Stimulated activated CD4-positive, alpha-beta T cell treated with anti-CD3 and anti-CD28 coated beads, Interleukin-12 subunit alpha, Interleukin-12 subunit beta, amount 100 ng/mL, for 24 hours (primary cell): ENCODE results near the gene SMCHD1.
"Not testable (repeated sequence)": the region's sequence is repeated elsewhere in the genome, so short reads cannot be mapped to it uniquely, and the experiment has no call there.

Experiments
- DNase-seq, 2 experiments: peaks; one replicate each; pipeline ENCODE4 v3.0.0-alpha.2; 2020; ENCODE audit warnings: low read depth in 2 of 2

Gene SMCHD1

DNA sequence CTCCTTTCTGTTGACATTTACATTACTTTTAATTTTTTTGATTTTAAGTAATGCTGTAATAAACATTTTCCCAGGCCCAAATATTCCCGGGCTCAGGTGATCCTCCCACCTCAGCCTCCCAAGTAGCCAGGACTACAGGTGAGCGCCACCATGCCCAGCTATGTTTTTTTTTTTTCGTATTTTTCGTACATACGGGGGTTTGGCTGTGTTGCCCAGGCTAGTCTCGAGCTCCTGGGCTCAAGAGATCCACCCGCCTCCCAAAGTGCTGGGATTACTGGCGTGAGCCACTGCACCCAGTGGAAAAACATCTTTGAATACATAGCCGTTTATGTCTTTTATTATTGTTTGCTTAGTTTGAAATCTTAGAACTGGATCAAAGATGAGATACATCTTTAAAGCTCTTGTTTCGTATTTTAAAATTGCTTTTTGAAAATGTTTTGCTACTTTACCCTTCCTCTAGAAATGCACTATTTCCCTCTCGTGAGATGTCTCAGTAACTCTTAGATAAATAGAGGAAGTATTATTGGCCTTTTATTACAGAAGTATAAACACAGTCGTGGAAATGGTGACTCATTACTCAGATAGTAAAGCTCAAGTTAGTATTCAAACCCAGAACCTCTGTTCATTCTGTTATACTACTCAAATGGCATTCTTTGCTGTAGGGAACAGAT, 2.4 kb downstream of the SMCHD1 start:
- DNase-seq = no peak

DNA sequence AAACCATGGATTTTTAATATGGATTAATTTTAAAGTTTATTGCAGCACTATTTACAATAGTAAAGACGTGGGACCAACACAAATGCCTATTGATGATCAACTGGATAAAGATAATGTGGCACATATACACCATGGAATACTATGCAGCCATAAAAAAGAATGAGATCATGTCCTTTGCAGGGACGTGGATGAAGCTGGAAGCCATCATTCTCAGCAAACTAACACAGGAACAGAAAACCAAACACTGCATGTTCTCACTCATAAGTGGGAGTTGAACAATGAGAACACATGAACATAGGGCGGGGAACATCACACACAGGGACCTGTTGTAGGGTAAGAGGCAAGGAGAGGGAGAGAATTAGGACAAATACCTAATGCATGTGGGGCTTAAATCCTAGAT, 5.3 kb downstream of the SMCHD1 start:
- not testable (repeated sequence) for DNase-seq

DNA sequence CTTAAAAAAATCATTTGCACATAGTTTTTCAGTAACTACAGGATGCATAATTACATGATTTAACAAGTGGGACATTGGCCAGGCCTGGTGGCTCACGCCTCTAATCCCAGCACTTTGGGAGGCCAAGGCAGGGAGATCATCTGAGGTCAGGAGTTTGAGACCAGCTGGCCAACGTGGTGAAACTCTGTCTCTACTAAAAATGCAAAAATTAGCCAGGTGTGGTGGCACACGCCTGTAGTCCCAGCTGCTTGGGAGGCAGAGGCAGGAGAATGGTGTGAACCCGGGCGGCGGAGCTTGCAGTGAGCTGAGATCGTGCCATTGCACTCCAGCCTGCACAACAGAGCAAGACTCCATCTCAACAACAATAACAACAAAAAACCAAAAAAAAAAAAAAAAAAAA, 6.8 kb downstream of the SMCHD1 start:
- not testable (repeated sequence) for DNase-seq

DNA sequence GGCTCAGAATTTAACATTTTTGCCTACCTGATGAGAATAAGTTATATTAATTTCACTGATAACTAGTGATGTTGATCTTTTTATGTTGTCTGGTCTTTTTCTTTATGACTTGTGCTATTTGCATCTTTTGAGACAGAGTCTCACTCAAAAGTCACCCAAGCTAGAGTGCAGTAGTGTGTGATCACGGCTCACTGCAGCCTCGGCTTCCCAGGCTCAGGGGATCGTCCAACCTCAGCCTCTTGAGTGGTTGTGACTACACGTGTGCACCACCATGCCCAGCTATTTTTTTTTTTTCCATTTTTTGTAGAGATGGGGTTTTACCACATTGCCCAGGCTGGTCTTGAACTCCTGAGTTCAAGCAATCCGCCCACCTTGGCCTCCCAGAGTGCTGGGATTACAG, 7.5 kb downstream of the SMCHD1 start:
- no peak for DNase-seq

DNA sequence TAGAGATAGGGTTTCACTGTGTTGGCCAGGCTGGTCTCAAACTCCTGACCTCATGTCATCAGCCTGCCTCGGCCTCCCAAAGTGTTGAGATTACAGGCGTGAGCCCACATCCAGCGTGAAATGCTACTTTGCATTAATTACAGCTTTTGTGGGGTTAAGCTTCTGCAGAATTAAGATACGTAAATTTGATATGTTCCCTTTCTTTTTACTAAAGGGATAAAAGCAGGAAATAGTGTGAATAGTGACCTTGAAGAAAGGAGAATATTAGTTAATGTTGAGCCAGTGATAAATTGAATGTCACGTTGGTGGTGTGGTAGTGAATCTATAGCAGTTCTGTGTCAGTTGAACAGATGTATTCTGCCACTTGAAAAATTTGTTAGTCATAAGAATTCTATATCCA, 16.9 kb downstream of the SMCHD1 start:
- no peak for DNase-seq

DNA sequence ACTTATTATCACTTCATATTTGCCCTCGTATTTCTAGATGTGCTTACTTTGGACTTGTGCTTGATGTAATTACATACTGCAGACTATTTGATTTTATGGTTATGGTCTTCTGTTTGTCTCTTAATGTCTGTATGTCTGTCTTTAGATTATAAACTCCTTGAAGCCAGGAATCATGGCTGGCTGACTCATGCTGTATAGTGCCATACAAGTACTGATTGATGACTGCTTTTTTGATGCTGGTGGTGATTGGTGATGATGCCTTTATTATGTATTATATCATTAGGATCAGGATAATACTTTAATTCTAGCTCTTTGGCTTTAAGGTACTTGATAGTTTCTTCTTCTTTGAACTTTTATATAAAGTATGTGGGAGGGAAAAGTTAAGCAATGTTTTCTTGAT, 17.3 kb downstream of the SMCHD1 start:
- no peak for DNase-seq

DNA sequence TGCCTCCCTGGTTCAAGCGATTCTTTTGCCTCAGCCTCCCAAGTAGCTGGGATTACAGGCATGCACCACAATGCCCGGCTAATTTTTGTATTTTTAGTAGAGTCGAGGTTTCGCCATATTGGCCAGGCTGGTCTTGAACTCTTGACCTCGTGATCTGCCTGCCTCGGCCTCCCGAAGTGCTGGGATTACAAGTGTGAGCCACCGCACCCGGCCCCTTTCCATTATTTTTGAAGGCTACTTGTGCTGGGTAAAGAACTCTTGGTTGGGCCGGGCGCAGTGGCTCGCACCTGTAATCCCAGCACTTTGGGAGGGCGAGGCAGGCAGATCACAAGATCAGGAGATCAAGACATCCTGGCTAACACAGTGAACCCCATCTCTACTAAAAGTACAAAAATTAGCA, 23.4 kb downstream of the SMCHD1 start:
- not testable (repeated sequence) for DNase-seq

DNA sequence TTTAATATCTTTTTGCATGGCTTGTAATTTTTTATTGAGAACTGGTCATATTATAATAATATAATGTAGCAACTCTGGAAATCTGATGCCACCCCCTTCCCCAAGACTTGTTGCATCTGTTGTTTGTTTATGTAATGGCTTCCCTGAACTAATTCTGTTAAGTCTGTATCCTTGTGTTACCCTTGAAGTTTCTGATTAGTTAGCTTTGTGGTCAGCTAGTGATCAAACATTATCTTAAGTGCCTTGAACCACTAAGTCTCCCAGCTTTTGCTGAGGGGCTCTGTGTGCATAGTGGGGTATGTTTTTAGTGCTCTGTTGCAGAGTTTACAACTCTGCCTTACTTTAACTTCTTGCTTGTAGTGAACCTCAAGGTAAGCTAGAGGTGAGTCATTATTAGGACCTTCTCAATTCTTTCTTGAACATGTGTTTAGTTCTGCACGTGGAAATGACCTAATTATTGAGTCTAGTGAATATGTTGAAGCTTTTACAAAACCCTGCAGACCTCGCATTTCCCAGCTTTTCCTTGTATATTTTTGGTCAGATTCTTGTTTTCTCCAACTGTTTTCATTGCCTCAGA, 24.8 kb downstream of the SMCHD1 start:
- DNase-seq = no peak

DNA sequence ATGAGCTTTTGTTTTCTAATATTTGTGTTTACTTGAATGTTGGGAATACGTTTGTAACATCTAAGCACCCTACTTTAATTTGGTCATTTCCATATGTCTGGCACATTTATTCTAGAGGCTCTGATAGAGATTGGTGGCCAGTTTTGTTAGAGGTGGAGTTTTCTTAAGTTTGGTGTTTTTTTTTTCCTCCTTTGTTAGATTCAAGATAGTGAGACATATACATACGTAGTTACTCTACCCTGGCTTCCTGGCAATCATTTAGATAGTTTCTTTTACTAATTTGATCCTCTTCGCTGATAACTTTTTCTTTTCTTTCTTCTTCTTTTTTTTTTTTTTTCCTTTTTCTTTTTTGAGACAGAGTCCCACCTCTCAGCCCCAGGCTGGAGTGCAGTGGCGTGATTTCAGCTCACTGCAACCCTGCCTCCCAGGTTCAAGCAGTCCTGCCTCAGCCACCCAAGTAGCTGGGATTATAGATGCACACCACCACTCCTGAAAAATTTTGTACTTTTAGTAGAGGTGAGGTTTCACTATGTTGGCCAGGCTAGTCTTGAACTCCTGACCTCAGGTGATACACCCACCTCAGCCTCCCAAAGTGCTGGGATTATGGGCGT, 26.6 kb downstream of the SMCHD1 start:
- no peak for DNase-seq

DNA sequence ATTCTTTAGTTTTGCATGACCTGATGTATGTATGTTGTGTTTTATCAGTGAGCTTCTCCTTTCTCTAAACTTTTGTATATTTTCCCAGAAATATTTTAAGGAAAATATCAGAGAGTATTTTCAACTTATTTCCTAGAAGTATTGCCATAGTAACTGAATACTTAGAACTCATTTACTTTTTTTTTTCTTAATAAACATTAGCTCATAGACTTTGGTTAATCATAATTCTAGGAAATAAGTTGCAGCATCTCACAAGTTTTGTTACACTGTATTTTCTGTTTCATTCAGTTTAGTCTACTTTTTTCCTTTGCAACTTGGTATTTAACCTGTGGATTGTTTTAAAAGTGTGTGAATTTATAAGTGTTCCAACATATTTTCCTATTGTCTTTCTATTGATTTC, 27.5 kb downstream of the SMCHD1 start:
- DNase-seq = no peak

DNA sequence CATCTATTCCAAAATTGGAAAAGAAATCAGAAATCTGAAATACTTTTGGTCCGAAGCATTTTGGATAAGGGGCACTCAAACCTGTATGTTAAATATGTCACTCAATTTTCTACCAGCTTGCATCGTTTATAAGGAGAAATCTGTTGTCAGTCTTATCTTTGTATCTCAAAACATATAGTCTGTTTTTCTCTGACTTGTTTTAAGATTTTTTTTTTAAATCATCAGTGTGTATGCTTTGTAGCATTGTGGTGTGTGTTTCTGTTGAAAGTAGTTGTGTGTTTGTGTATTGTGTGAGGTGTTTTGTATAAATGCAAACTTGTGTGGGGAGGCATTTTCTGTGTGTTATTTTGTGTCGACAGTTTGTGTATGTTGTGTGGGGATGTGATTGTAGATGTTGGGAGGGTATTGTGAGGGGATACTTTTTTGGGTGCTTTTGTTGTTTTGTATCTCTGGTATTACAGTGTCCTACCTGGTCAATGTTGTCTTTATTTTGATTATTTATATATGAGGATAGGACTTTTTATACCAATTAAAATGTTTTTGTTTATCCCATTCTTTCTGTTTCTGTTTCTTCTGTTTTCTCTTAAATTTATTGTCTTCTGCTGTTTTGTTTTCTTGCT, 30.9 kb downstream of the SMCHD1 start:
- no peak for DNase-seq

DNA sequence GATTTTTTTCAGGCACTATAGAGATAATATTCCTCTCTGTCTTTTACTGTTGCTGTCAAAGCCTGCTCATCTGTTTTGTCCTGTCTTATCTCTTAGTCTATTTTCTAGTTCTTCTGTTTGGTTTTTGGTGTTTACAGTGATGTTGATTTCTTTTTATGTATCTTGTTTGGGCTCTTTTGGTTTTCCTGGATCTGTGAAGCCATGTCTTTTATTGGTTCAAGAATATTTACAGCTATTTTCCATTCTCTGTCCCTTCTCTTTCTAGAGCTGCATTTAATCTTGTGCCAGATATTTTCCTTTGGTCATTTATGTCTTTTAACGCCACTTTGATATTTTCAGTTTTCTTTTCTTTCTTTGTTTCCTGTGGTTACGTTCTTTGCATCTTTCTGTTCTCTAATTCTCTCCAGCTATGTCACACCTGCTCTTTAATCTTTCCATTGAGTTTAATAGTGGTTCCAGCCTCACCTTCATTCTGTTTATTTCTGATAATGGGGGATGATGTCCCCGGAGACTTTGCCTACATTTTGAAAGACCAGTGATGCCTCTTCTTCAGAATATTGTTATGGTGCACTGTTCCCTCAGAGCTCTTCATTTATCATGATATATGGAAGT, 32.0 kb downstream of the SMCHD1 start:
- no peak for DNase-seq

DNA sequence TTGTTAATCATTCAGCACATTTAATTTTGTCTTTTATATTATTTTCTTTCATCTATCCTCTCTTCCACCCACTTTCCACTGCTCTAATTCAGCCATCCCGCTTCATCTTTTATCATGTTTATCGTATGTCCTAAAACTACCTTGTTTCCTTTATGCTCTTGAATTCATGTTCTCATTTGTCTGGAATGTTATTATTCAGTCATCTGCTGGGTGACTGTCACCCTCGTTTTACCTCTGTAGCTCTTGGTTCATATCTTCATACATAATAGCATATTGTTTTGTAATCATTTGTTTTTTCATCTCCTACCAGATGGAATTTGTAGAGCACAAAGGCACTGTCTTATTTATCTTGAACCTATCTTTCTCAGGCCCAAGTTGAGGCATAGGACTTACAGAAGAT, 37.0 kb downstream of the SMCHD1 start:
- DNase-seq = no peak

DNA sequence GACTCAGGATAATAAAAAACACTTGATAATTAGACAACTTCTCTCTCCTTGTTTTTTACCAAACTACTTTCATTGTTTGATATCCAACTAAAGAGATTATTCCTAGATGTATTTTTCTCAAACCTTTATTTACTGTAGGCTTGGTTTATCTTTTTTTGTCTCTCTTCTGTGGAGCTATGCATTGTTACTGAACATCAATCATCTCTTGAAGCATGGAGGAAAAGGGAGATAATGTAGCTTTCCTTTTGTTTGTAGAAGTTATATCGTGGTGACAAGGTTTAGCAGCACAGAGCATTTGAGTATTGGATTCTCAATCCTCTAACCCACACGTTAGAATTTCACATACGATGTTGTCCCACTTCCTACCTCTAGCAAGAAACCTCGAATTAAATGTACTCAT, 41.7 kb downstream of the SMCHD1 start:
- DNase-seq = no peak

DNA sequence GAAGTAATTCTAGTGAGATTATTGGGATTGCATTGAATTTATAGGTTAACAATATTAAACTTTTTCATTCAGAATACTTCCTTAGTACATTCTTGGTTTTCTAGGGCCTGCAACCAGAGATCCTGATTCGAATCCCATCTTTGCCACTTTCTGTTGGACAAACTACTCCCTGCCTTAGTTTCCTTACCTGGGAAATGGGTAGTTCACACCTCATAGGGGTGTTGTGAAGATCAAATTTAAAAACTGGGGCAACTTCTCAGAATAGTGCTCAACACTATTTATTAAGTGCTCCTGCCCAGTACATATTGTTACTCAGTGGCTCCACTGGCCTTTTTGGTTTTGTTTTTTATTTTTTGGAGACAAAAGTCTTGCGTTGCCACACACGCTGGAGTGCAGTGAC, 43.5 kb downstream of the SMCHD1 start:
- no peak for DNase-seq

DNA sequence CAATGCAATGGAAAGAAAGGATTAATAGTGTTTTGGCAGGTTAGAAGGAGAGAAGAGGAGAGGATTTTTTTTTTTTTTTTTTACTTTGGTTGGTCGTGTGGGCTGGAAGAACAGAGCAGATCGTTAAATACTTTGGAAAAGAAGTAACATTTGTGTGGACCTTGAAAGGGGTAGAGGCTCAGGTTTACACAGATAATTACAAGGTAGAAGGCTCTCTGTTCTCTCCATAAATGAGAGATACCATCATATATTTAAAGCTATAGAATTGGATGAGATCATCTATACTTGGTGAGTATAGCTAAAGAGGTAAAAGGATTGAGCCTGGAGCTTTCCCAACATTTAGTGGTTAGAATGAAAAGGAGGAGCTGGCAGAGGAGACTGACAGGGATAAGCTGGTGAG, 49.0 kb downstream of the SMCHD1 start:
- DNase-seq = no peak

DNA sequence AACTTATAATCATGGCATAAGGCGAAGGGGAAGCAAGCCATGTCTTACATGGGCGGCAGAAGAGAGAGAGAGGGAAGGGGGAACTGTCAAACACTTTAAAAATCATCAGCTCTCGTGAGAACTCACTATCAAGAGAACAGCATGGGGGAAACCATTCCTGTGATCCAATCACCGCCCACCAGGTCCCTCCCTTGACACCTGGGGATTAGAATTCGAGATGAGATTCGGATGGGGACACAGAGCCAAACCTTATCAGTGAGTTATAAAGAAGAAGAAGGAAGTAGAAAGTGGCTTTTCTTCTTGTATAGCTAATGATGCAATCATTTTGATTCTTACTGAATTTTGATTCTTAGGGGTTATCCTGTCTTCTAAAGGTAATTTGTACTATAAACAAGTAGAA, 51.4 kb downstream of the SMCHD1 start:
- DNase-seq = no peak

DNA sequence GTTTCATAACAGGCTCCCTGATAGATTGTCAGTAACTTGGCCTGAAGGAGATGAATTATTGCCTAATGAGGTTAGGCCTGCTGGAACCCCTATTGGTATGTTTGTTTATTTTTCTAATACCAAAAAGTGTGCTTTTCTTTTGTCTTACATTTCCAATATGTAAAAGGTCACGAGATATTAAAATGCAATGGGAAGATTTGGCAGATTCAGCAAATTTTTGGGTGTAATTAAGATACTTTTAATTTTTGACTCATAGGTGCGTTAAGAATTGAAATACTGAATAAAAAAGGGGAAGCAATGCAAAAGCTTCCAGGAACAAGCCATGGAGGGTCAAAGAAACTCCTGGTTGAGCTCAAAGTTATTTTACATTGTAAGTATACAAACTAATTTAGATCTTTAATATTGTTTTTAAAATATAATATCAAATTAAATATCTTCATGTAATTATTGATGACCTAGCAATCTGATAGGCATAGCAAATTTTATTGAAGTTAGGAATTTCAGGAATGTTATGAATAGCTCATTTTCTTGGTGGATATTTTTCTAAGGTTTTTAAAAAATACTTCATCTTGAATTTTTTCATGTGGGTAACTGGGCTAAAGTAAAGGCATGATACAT, 52.1 kb downstream of the SMCHD1 start:
- no peak for DNase-seq

DNA sequence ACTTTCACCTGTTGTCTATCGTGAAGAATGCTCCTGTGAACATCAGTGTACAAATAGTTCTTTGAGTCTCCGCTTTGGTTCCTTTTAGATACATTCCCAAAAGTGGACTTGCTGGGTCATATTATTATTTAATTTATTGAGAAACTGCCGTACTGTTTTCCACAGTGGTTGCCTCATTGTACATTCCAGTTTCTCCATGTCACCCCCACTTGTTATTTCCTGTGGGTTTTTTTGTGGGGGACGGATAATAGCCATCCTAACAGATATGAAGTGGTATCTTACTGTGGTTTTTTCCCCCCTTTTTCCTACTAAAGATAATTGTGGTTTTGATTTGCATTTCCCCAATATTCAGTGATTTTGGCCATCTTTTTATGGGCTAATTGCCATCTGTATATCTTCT, 53.8 kb downstream of the SMCHD1 start:
- no peak for DNase-seq

DNA sequence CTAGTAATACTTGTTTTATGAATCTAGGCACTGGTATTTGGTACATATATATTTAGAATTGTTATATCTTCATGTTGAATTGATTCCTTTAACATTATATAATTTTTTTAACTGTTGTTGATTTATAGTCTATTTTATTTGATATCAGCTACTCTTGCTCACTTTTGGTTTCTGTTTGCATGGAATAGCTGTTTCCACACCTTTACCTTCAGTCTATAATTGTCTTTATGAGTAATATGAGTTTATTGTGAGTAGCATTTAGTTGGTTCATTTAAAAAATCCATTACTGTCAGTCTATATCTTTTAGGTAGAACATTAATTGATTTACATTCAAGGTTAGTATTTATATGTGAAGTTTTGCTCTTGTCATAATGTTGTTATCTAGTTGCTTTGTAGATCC, 58.6 kb downstream of the SMCHD1 start:
- DNase-seq = no peak

DNA sequence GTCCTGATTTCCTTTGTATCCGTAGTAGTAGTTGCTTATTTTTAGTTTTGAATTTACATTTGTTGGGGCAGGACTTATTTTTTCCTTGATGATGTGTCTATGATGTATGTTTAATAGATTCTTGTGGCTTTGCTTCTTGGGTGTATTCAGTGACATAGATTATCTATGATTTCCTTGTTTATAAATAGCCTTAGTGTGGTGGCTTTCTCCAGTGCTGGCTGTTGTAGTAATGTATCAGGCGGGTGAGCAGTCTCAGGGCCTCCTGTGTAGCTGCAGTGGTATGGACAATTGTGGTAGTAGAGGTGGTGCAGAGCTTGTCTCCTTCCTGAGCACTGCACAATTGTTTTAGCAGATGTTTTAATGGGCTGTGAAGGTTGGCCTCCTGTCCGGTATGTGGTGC, 60.5 kb downstream of the SMCHD1 start:
- no peak for DNase-seq
